Caco-2 (cell line): ENCODE results near the gene GLIS1. TPM values are rescaled to one million over a fixed set of nuclear protein-coding genes. Genes with fewer than 3 reads are reported as not detected.

ENCODE experiments used
- BruUV-seq: library from RNA; stranded (reverse); fragments of 400-500 nt; replicated peaks from 2 replicates; lab custom pipeline; 2021; lab: Mats Ljungman, UMichigan
- CTCF ChIA-PET: fragments of 300-600 bp; sonication (Branson Sonifier 250); formaldehyde crosslinking; loops from one replicate; lab custom pipeline; 2022; ENCODE audit warnings: antibody characterized with exemption; lab: Charles Lee
- POLR2A ChIA-PET: fragments of 300-600 bp; sonication (Branson Sonifier 250); formaldehyde crosslinking; loops from one replicate; lab custom pipeline; 2022; ENCODE audit warnings: antibody characterized with exemption; lab: Charles Lee
- DNase-seq, 2 experiments: peaks; one replicate each; pipeline versions ENCODE4 v3.0.0 to v3.0.0-alpha.2; 2020 to 2022
- H3K27me3 ChIP-seq: replicated peaks from 2 replicates; pipeline ENCODE4 v1.6.0; 2011; ENCODE audit warnings: low read length; ENCODE audit not compliant: control insufficient read depth, insufficient read depth
- H3K36me3 ChIP-seq: 2 replicates; pipeline ENCODE4 v1.5.1; 2011; ENCODE audit warnings: low read length; ENCODE audit not compliant: control insufficient read depth, insufficient read depth
- H3K4me1 ChIP-seq: fragments of 250-450 bp; sonication (Bioruptor Pico); 2 replicates; pipeline ENCODE4 v1.5.1; 2020; ENCODE audit warnings: mild to moderate bottlenecking
- H3K4me3 ChIP-seq: 2 replicates; pipeline ENCODE4 v1.5.1; 2011; ENCODE audit warnings: low read depth, mild to moderate bottlenecking, control low read depth, low read length
- H3K9me3 ChIP-seq: fragments of 250-450 bp; sonication (Bioruptor Pico); 2 replicates; pipeline ENCODE4 v1.5.1; 2020; ENCODE audit warnings: mild to moderate bottlenecking, moderate library complexity
- H3K27ac Mint-ChIP-seq: one replicate; pipeline ENCODE4 v1.8.0; 2022; ENCODE audit warnings: mixed read lengths; ENCODE audit not compliant: unreplicated experiment
- H3K27me3 Mint-ChIP-seq: one replicate; pipeline ENCODE4 v1.8.0; 2022; ENCODE audit warnings: mixed read lengths; ENCODE audit not compliant: insufficient read depth, unreplicated experiment
- H3K36me3 Mint-ChIP-seq: one replicate; pipeline ENCODE4 v1.8.0; 2022; ENCODE audit warnings: mild to moderate bottlenecking, mixed read lengths; ENCODE audit not compliant: insufficient read depth, unreplicated experiment
- H3K4me1 Mint-ChIP-seq: one replicate; pipeline ENCODE4 v1.8.0; 2022; ENCODE audit warnings: low read depth, mixed read lengths; ENCODE audit not compliant: unreplicated experiment
- H3K4me3 Mint-ChIP-seq: one replicate; pipeline ENCODE4 v1.8.0; 2022; ENCODE audit warnings: mild to moderate bottlenecking, moderate library complexity, mixed read lengths; ENCODE audit not compliant: unreplicated experiment
- H3K9me3 Mint-ChIP-seq: one replicate; pipeline ENCODE4 v1.8.0; 2022; ENCODE audit warnings: mixed read lengths; ENCODE audit not compliant: unreplicated experiment
- intact Hi-C: fragments of 100-400 bp; cut with micrococcal nuclease; formaldehyde crosslinking; loops from one replicate; pipeline ENCODE4 v1.10.0; 2022; ENCODE audit not compliant: unreplicated experiment
- total RNA-seq: library from RNA; stranded (reverse); gene quantifications from 2 replicates; pipeline ENCODE4 v1.2.3, GENCODE V29; 2022
- TF ChIP-seq, protein P1 (sequence below), 2 experiments: fragments of 200-600 bp in 1 of 2; IDR thresholded peaks; 1 replicate in 1 of 2; 2 replicates in 1 of 2; pipeline versions ENCODE4 v1.5.1 to v1.8.0; 2011 to 2022; ENCODE audit warnings: antibody characterized with exemption in 1 of 2, control low read depth in 1 of 2, inconsistent platforms in 1 of 2, low read depth in 1 of 2, low read length in 1 of 2, mild to moderate bottlenecking in 1 of 2, moderate library complexity in 1 of 2; ENCODE audit not compliant: insufficient read depth in 1 of 2, severe bottlenecking in 1 of 2, unreplicated experiment in 1 of 2

The GLIS1 gene
- total RNA-seq, 1 experiment from 2014 or later, result not detected

DNA sequence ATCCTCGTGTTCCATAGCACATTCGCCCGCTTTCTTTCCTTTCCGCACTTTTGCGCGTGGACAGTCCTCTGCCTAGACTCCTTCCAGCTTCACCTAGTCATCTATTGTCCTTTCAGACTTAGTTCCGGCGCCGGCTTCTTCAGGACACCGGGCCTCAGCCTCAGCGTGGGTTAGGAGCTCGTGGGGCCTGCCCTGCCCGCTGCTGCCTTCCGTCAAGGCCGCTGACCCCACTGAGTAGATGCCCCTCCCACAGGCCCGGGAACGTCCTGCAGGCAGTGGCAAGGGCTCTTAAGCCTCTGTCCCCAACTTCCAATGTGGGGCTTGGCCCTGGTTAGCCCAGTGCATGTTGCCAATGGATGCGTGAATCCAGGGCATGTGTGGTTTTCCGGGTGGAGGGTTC, 268.4 kb downstream of the GLIS1 start:
- intact Hi-C loops, result no loop called here
- H3K9me3 Mint-ChIP-seq, result no peaks in the 10 kb centered on the region

DNA sequence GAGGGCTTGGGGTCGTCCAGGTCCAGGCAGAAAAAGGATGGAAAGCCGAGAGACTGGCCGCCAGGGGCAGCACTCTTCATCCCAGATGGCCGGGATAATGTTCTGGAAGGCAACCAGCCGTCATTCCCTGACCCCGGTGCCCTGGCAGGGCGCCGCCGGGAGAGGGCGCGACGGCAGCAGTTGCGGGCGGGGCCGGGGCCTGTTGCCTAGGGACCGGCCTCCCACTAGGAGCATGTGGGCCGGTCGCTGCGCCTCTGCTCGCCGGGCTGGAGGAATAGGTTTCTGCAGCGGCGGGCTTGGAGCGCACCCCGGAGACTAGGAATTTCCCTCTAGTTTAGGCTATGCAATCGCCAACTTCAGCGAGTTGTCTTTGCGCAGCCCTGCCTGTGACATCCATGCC, 268.8 kb downstream of the GLIS1 start:
- Mint-ChIP-seq H3K27me3 (peaks cover 2% of the 10 kb centered on the region), H3K36me3 (peaks cover 6% of the 10 kb centered on the region), H3K27ac (no peak overlapping the region), H3K9me3 (no peaks in the 10 kb centered on the region), H3K4me1 (no peaks in the 10 kb centered on the region), H3K4me3 (no peak overlapping the region)
- ChIA-PET CTCF (no interaction called here), POLR2A (no interaction called here)
- Histone ChIP-seq H3K27me3 (no peaks in the 10 kb centered on the region), H3K4me1 (no peaks in the 10 kb centered on the region), H3K4me3 (no peak overlapping the region), H3K9me3 (no peaks in the 10 kb centered on the region), H3K36me3 (no peaks in the 10 kb centered on the region)
- DNase-seq, result no peak
- TF ChIP-seq, protein P1, sequence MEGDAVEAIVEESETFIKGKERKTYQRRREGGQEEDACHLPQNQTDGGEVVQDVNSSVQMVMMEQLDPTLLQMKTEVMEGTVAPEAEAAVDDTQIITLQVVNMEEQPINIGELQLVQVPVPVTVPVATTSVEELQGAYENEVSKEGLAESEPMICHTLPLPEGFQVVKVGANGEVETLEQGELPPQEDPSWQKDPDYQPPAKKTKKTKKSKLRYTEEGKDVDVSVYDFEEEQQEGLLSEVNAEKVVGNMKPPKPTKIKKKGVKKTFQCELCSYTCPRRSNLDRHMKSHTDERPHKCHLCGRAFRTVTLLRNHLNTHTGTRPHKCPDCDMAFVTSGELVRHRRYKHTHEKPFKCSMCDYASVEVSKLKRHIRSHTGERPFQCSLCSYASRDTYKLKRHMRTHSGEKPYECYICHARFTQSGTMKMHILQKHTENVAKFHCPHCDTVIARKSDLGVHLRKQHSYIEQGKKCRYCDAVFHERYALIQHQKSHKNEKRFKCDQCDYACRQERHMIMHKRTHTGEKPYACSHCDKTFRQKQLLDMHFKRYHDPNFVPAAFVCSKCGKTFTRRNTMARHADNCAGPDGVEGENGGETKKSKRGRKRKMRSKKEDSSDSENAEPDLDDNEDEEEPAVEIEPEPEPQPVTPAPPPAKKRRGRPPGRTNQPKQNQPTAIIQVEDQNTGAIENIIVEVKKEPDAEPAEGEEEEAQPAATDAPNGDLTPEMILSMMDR (IDR thresholded peaks at IDR 0.05; ENCODE audit: insufficient read depth in 1 of 2, low read depth in 1 of 2, low read length in 1 of 2, severe bottlenecking in 1 of 2, unreplicated experiment in 1 of 2), result no peak
- BruUV-seq, result no TSS peak
- intact Hi-C loops, result no loop called here

More for the DNA sequence above, 268.4 kb downstream of the GLIS1 start:
- Histone ChIP-seq H3K9me3 (no peaks in the 10 kb centered on the region), H3K4me3 (no peak overlapping the region), H3K36me3 (no peaks in the 10 kb centered on the region), H3K27me3 (no peaks in the 10 kb centered on the region), H3K4me1 (no peaks in the 10 kb centered on the region)
- no peak for DNase-seq
- no peaks in the 10 kb centered on the region for H3K4me1 Mint-ChIP-seq
- TF ChIP-seq, protein P1 (IDR thresholded peaks at IDR 0.05; ENCODE audit: insufficient read depth in 1 of 2, low read depth in 1 of 2, low read length in 1 of 2, severe bottlenecking in 1 of 2, unreplicated experiment in 1 of 2), result no peak
- H3K4me3 Mint-ChIP-seq, result no peak overlapping the region
- POLR2A ChIA-PET, result no interaction called here
- CTCF ChIA-PET, result no interaction called here
- H3K36me3 Mint-ChIP-seq, result peaks cover 6% of the 10 kb centered on the region
- BruUV-seq, result no TSS peak
- peaks cover 5% of the 10 kb centered on the region for H3K27me3 Mint-ChIP-seq
- no peak overlapping the region for H3K27ac Mint-ChIP-seq

DNA sequence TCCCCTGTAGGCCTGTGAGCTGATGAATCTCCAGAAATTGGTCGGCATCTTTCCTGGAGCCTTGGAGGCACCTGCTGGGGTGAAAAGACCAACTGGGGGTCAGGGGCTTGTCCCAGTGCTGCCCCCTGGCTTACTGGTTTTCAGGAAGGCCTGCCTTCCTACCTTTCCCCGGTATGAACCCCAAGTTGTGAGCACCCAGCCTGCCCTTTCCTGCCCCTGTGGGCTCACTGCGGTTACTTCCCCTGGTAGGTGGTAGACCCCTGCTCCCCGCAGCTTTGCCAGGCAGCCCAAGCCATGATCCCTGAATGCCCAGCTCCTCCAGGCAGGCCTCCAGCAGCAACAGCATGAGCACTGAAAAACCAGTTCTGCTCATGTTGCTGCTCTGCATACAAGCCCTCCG, 269.6 kb downstream of the GLIS1 start:
- peaks cover 6% of the 10 kb centered on the region for H3K36me3 Mint-ChIP-seq

More for the DNA sequence above, 269.6 kb downstream of the GLIS1 start:
- Mint-ChIP-seq H3K9me3 (no peaks in the 10 kb centered on the region), H3K27ac (no peak overlapping the region), H3K4me1 (no peaks in the 10 kb centered on the region), H3K4me3 (no peak overlapping the region), H3K27me3 (no peaks in the 10 kb centered on the region)
- intact Hi-C loops, result no loop called here
- TF ChIP-seq, protein P1 (IDR thresholded peaks at IDR 0.05; ENCODE audit: insufficient read depth in 1 of 2, low read depth in 1 of 2, low read length in 1 of 2, severe bottlenecking in 1 of 2, unreplicated experiment in 1 of 2), result no peak
- H3K27me3 ChIP-seq, result no peaks in the 10 kb centered on the region
- H3K4me1 ChIP-seq, result no peaks in the 10 kb centered on the region
- no peak overlapping the region for H3K4me3 ChIP-seq
- POLR2A ChIA-PET, result no interaction called here
- no peak for DNase-seq
- no peaks in the 10 kb centered on the region for H3K36me3 ChIP-seq
- no peaks in the 10 kb centered on the region for H3K9me3 ChIP-seq
- CTCF ChIA-PET, result no interaction called here
- no TSS peak for BruUV-seq
